GM21390 (cell line): Measurements from ENCODE around the gene C14orf180.

Experiments used
- ATAC-seq: cut with Tn5 transposase; IDR thresholded peaks from one replicate; pipeline ENCODE4 v1.9.1; 2021; ENCODE audit not compliant: unreplicated experiment

C14orf180 gene

GRCh38 chr14:104549536-104550339, 29.8 kb upstream of the C14orf180 start:
- ATAC-seq = no peak

GRCh38 chr14:104550340-104550860, 29.2 kb upstream of the C14orf180 start:
- no peak for ATAC-seq

- no peak for ATAC-seq
Observed at GRCh38 chr14:104550861-104551728, 28.5 kb upstream of the C14orf180 start.

GRCh38 chr14:104551851-104552737, 27.5 kb upstream of the C14orf180 start:
- no peak for ATAC-seq

- ATAC-seq = no peak
Observed at GRCh38 chr14:104552738-104553125, 26.8 kb upstream of the C14orf180 start.

GRCh38 chr14:104553166-104554087, 26.1 kb upstream of the C14orf180 start:
- no peak for ATAC-seq

- no peak for ATAC-seq
Observed at GRCh38 chr14:104554088-104554607, 25.4 kb upstream of the C14orf180 start.

- ATAC-seq = no peak
Observed at GRCh38 chr14:104554608-104555429, 24.7 kb upstream of the C14orf180 start.

GRCh38 chr14:104555430-104556255, 23.9 kb upstream of the C14orf180 start:
- ATAC-seq = no peak

GRCh38 chr14:104556256-104557021, 23.1 kb upstream of the C14orf180 start:
- no peak for ATAC-seq

- no peak for ATAC-seq
Observed at GRCh38 chr14:104557086-104557485, 22.5 kb upstream of the C14orf180 start.

- no peak for ATAC-seq
Observed at GRCh38 chr14:104557766-104558165, 21.8 kb upstream of the C14orf180 start.

- ATAC-seq = no peak
Observed at GRCh38 chr14:104558231-104559027, 21.1 kb upstream of the C14orf180 start.

- ATAC-seq = no peak
Observed at GRCh38 chr14:104559028-104559803, 20.3 kb upstream of the C14orf180 start.

- no peak for ATAC-seq
Observed at GRCh38 chr14:104559804-104560585, 19.6 kb upstream of the C14orf180 start.
